NOMO-1 (cell line): ENCODE data around the gene MYRFL.

Experiments
- DNase-seq, 2 experiments: peaks; one replicate each; lab custom pipeline; 2025; ENCODE audit not compliant: unreplicated experiment in 2 of 2; lab: John Stamatoyannopoulos, UW

Gene MYRFL

DNA sequence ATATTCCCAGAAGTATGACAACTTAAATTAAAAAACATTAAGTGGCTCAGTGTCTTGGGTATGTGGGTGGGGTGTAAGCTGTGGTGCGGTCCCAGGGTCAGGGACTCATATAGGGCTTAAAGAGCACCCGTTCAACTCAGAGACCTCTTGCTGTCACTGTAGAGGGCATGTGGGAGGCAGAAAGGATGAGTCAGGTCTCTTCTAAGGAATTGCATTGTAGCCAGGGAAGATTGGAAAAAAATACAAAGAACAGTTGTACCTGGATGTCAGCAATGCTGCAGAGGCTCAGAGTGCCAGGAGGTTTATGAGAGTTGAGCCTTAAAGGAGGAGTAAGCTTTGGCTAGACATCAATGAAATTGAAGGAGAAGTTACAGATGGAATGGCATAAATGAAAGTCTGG lies 104.1 kb downstream of the MYRFL start:
- no peak for DNase-seq

DNA sequence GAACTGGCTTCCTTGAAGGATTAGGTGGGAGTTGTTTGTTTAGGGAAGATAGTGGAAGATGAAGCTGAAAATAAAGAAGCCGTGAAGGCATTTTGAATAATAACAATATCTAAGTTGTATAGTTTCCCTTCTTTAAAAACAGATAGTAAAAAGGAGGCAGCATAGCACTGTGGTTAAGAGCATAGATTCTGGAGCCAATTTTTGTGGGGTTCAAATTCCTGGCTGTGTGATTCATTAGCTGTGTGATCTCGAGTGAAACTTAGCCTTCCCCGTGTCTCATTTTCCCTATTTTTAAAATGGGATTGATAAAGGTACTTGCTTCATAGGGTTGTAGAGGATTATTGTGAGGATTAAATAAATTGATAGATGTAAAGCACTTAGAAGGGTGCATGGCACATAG lies 104.5 kb downstream of the MYRFL start:
- DNase-seq, result no peak

GRCh38 chr12:69931569-69931968 lies 106.5 kb downstream of the MYRFL start:
- DNase-seq, result no peak

DNA sequence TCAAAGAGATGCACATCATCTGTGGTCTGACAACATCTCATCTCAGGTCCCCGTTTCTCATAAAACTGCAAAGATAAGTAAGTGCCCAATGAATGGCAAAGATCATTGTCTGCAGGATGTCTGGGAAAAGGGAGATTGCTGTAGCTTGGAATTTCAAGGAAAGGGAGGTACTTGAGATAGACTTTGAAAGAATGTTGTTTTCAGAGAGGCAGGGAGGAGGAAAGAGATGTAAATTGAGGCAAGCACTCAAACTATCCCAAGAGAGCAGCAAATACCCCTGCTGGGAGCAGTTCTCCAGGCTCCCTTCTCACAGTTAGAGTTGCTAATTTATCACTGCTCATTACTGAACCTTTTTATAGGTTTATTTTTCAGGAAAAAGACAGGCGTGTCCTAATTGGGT lies 107.1 kb downstream of the MYRFL start:
- no peak for DNase-seq

DNA sequence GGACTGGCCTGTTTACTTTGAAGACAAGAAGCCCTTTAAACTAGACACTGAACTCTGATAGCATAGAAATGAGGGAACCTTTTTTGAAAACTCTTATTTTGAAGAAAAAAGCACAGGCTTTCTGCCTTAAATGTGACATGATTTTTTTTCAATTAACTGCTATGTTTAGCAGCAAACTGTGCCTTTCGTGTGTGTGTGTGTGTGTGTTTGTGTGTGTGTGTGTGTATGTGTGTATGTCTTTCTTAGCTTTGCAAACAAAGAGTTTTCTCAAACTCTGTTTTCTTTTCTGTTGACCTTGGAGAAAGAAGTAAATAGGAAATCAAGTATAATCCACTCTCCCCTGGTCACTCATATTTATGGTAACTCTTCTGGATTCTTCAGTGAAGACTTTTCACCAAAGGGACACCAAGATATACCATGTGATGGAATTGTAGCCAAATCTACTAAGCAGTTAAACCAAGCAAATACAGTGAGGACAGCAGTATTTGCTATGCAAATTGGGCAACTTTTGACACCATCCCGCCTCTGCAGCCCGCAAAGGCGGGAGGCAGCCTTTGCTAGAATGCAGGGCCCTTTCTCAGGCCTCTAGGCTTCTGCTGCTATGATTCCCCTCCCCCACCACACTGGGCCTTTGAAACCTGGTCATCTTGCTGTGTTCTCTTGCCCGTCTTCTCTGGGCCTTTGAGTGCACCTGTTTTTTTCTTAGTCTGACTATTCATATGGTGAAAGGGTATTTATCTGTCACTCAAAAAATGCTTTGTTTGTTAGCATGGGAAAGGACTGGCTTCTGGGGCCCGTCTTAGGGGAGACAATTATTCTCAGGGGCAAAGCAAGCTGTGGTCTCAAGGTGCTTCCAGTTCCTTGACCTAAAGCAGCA lies 107.9 kb downstream of the MYRFL start:
- DNase-seq, result no peak

- no peak for DNase-seq
Measured at GRCh38 chr12:69934011-69934410, 109.0 kb downstream of the MYRFL start.

GRCh38 chr12:69935651-69936100 lies 110.6 kb downstream of the MYRFL start:
- no peak for DNase-seq

DNA sequence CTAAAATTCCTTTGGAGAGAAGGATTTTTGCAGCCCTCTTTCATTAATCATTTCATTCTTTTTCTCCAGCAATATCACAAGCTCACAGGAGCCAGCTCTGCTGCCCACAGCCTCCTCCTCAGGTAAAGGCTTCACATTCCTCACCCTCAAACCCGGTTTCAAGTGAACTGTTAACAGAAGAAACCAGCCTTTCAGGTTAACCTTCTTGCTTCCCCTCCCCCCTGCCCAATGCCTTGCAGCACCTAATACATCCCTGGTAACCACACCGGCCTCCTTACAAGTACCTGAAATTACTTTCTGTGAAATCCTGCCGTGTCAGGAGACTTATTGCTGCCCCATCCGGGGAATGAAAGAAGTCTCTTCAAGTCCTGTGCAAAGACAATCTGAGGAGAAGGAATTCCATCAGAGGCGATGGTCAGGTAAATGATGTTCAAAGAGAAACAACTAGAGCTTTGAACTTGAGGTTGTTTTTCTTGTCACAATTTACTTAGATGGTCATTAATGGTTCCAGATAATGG lies 111.2 kb downstream of the MYRFL start:
- DNase-seq, result no peak

DNA sequence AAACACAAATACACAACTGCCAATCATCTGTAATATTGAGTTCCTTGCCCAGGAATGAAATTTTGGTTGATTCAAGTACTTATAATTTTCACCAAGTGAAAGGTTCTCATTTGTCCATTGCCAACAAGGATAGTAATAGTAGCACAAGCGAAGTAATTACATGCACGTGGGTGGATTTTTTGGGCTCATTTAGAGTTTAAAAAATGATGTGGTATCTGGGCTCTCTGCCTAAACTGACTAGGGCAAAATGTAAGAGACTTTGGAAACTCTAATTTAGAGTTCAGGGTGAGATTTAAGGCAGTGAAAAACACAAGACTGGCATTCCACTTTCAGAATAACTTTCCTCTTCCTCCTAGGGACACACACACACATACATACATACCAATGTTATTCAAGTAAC lies 111.7 kb downstream of the MYRFL start:
- DNase-seq, result no peak

- DNase-seq, result no peak
Measured at GRCh38 chr12:69947123-69947522, 122.1 kb downstream of the MYRFL start.

DNA sequence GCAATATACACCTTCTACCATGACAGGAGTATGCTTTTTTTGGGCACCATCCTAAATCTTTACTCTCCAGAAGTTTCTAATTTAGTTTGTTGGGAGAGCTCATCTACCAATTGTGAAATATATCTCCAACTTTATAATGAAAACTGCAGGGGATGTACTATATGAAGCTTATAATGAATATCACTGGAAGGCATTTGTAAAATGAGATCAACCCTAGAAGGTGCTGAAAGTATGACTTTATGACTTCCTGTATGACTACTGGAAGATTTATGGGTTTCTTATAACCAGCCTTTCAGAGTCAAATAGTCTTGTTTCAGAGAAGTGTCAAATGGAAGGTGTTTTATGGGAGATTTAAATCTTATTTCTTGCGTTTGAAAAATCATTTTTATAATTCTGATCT lies 122.9 kb downstream of the MYRFL start:
- peak in 1 of 2 experiments; percentile 66 for DNase-seq

DNA sequence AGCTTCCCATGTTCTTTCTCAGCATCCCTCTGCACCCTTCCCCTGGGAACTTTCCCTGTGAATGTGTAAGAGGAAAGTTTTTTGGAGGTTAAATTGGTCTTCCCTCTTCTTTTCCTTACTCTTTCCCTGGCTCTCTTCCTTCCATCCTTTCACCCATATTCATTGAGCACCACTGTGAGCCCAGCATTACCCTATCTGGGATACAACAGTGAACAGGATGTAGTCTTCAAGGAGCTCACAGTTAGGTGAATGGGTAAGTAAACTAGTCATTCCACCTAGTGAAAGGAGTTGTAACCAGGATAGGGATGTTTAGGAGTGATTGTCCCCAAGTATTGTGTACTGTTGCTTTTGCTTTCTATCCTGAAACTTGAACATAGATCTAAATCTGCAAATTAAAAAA lies 123.8 kb downstream of the MYRFL start:
- DNase-seq, result no peak

GRCh38 chr12:69949311-69950002 lies 124.4 kb downstream of the MYRFL start:
- DNase-seq, result no peak

DNA sequence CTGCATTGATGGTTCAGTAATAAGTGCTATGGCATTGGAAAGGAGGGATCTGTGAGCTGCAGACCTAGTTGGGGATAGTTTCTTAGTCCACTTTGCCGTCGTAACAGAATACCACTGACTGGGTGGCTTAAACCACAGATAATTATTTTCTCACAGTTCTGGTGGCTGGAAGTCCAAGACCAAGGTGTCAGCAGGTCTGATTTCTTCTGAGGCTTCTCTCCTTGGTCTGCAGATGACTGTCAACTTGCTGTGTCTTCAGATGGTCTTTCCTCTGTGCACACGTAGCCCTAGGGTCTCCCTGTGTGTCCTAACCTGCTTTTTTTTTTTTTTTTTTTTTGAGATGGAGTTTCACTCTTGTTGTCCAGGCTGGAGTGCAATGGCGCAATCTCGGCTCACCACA lies 126.1 kb downstream of the MYRFL start:
- no peak for DNase-seq

DNA sequence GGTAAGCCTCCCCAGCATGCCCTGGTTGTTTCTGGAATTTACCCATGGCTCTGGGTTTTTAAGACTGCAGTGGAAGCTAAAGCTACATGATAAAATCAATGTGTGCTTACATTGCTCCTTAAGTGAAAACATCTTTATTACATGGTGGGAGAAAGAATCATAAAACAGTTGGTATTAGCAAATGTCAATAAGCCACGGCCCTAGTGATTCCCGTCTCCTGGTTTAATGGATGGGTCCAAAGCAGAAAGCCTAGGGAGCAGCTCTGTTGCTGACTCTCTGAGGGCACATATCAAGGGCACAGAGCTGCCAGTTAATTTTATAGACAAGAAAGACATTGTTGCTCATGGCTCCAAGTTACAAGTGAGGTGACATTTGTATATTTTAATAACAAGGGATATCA lies 127.9 kb downstream of the MYRFL start:
- DNase-seq, result no peak

- no peak for DNase-seq
Measured at GRCh38 chr12:69961246-69961645, 136.2 kb downstream of the MYRFL start.

DNA sequence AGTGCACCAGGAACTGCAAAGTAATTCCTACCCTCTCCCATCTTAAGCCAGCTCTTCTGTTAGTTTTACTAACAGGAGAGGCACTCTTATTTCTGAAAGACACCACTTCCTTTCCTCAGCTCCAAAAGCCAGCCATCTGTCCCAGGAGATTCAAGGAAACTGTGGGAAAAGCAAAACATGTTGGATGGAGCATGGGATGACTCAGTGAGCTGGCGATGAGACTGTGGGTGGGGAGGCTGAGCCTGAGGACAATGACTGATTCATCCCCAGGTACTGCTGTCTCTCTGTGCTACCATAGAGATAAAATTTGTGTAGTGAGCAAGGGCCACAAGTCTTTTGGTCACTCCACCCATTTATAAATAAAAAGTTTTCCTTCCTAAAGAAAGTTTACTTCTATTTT lies 141.4 kb downstream of the MYRFL start:
- no peak for DNase-seq

- DNase-seq, result no peak
Measured at GRCh38 chr12:69966839-69967238, 141.8 kb downstream of the MYRFL start.

DNA sequence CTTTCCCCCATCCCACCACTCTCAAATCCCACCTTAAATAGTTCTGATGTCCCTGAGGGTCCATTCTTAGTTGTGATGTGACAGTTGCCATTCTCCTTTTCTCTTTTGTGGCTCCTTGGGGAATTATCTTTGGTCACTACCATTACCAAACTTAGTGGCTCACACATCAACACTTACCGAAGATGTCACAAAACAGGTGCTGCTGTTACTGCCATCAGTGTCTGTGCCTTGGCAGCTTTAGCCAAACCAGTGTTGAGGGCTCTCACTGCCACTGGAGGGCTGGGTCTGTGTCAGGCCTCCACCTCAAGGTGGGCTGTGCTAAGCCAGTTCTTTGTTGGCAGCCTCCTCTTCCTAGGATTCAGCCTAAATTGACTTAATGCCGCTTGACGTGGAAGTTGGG lies 144.0 kb downstream of the MYRFL start:
- no peak for DNase-seq

GRCh38 chr12:69972136-69972535 lies 147.1 kb downstream of the MYRFL start:
- no peak for DNase-seq

- DNase-seq, result peak in 1 of 2 experiments; percentile 6
Measured at GRCh38 chr12:69978020-69978419, 153.0 kb downstream of the MYRFL start.
